HepG2 (cell line): Measurements from ENCODE around the gene JMJD1C. TPM values are rescaled to one million over a fixed set of nuclear protein-coding genes. Genes with fewer than 3 reads are reported as not detected.

Source experiments
- ZNF776 ChIP-seq: sonication (generic); formaldehyde crosslinking; IDR thresholded peaks from 2 replicates; pipeline ENCODE4 v1.4.0; 2020; ENCODE audit warnings: mild to moderate bottlenecking, missing genetic modification reagents
- ZNF782 ChIP-seq: sonication (generic); formaldehyde crosslinking; IDR thresholded peaks from 2 replicates; pipeline ENCODE4 v1.4.0; 2020; ENCODE audit warnings: missing genetic modification reagents, mild to moderate bottlenecking, borderline replicate concordance
- ZSCAN31 ChIP-seq: sonication (generic); formaldehyde crosslinking; IDR thresholded peaks from 2 replicates; pipeline ENCODE4 v1.5.0; 2020; ENCODE audit warnings: low read depth, mild to moderate bottlenecking, missing genetic modification reagents
- polyA plus RNA-seq, 8 experiments: library from polyadenylated mRNA; depleted of rRNA in 3 of 8; stranded (reverse) in 7 of 8; unstranded in 1 of 8; fragments of >200 nt; fragmentation: Illumina TruSeq in 4 of 8; extraction: Trizol in 4 of 8; gene quantifications; 2 replicates each; pipeline versions ENCODE4 v1.2.1 to v1.2.3, GENCODE V29; 2011 to 2016; ENCODE audit warnings: low read depth in 4 of 8, missing spikeins in 1 of 8, mixed read lengths in 1 of 8; ENCODE audit not compliant: insufficient read depth in 1 of 8
- total RNA-seq, 5 experiments: library from RNA; depleted of rRNA; stranded (reverse); fragments of >200 nt; fragmentation: Illumina TruSeq; extraction: Trizol; gene quantifications; 2 replicates each; pipeline ENCODE4 v1.2.3, GENCODE V29; 2016; ENCODE audit warnings: low read depth in 1 of 5
- TF ChIP-seq, protein P1 (sequence below): sonication (generic); formaldehyde crosslinking; IDR thresholded peaks from 2 replicates; pipeline ENCODE4 v1.5.0; 2020; ENCODE audit warnings: mild to moderate bottlenecking, missing genetic modification reagents, borderline replicate concordance
- TF ChIP-seq, protein P2 (sequence below): sonication (generic); formaldehyde crosslinking; IDR thresholded peaks from 2 replicates; pipeline ENCODE4 v1.4.0; 2020; ENCODE audit warnings: low read depth, mild to moderate bottlenecking, missing genetic modification reagents

The JMJD1C gene
- total and polyA plus RNA-seq, 2 of the 13 experiments (the other 11 are each of a cell fraction or from before 2014, with no cell fraction given): 42.3 to 42.7 TPM

DNA sequence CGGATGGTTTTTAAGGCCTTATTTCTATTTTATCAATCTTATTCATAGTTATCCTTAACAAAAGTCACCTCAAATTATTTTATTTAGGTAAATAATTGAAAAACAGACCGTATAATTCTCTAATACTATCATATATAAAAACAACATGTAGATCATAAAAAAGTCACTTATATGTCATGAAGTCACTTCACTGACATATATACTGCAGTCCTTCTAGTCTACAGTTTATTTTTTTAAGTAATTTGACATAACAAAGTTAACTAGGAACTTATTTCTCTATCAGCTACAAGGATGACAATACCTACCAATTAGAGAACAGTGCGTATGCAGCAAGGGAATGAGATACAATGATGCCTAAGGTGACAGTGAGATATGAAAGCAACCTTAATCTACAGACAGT, 26.2 kb downstream of the JMJD1C start (continued):
- TF ChIP-seq, protein P1, sequence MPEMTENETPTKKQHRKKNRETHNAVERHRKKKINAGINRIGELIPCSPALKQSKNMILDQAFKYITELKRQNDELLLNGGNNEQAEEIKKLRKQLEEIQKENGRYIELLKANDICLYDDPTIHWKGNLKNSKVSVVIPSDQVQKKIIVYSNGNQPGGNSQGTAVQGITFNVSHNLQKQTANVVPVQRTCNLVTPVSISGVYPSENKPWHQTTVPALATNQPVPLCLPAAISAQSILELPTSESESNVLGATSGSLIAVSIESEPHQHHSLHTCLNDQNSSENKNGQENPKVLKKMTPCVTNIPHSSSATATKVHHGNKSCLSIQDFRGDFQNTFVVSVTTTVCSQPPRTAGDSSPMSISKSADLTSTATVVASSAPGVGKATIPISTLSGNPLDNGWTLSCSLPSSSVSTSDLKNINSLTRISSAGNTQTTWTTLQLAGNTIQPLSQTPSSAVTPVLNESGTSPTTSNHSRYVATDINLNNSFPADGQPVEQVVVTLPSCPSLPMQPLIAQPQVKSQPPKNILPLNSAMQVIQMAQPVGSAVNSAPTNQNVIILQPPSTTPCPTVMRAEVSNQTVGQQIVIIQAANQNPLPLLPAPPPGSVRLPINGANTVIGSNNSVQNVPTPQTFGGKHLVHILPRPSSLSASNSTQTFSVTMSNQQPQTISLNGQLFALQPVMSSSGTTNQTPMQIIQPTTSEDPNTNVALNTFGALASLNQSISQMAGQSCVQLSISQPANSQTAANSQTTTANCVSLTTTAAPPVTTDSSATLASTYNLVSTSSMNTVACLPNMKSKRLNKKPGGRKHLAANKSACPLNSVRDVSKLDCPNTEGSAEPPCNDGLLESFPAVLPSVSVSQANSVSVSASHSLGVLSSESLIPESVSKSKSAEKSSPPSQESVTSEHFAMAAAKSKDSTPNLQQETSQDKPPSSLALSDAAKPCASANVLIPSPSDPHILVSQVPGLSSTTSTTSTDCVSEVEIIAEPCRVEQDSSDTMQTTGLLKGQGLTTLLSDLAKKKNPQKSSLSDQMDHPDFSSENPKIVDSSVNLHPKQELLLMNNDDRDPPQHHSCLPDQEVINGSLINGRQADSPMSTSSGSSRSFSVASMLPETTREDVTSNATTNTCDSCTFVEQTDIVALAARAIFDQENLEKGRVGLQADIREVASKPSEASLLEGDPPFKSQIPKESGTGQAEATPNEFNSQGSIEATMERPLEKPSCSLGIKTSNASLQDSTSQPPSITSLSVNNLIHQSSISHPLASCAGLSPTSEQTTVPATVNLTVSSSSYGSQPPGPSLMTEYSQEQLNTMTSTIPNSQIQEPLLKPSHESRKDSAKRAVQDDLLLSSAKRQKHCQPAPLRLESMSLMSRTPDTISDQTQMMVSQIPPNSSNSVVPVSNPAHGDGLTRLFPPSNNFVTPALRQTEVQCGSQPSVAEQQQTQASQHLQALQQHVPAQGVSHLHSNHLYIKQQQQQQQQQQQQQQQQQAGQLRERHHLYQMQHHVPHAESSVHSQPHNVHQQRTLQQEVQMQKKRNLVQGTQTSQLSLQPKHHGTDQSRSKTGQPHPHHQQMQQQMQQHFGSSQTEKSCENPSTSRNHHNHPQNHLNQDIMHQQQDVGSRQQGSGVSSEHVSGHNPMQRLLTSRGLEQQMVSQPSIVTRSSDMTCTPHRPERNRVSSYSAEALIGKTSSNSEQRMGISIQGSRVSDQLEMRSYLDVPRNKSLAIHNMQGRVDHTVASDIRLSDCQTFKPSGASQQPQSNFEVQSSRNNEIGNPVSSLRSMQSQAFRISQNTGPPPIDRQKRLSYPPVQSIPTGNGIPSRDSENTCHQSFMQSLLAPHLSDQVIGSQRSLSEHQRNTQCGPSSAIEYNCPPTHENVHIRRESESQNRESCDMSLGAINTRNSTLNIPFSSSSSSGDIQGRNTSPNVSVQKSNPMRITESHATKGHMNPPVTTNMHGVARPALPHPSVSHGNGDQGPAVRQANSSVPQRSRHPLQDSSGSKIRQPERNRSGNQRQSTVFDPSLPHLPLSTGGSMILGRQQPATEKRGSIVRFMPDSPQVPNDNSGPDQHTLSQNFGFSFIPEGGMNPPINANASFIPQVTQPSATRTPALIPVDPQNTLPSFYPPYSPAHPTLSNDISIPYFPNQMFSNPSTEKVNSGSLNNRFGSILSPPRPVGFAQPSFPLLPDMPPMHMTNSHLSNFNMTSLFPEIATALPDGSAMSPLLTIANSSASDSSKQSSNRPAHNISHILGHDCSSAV (CRISPR knock-in tag): no peak
- TF ChIP-seq ZNF782 (CRISPR knock-in tag) (no peak), ZSCAN31 (CRISPR knock-in tag) (no peak), ZNF776 (CRISPR knock-in tag) (no peak)
- TF ChIP-seq, protein P2, sequence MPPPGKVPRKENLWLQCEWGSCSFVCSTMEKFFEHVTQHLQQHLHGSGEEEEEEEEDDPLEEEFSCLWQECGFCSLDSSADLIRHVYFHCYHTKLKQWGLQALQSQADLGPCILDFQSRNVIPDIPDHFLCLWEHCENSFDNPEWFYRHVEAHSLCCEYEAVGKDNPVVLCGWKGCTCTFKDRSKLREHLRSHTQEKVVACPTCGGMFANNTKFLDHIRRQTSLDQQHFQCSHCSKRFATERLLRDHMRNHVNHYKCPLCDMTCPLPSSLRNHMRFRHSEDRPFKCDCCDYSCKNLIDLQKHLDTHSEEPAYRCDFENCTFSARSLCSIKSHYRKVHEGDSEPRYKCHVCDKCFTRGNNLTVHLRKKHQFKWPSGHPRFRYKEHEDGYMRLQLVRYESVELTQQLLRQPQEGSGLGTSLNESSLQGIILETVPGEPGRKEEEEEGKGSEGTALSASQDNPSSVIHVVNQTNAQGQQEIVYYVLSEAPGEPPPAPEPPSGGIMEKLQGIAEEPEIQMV: no peak
